GM12891 (cell line): ENCODE data around the gene SEMA6A.
A peak's percentile ranks its signal among the peaks of the same experiment; 100 is the strongest.

Experiments
- DNase-seq: peaks from one replicate; pipeline ENCODE4 v3.0.0; 2011; ENCODE audit warnings: low spot score; ENCODE audit not compliant: insufficient read length
- FAIRE-seq: peaks from 2 replicates; lab custom pipeline; 2011; peaks lifted over from hg19 to GRCh38; lab: Jason Lieb, UNC
- PAX5 ChIP-seq: IDR thresholded peaks from 2 replicates; pipeline ENCODE4 v1.6.1; 2011; ENCODE audit warnings: low read length, moderate library complexity, mild to moderate bottlenecking; ENCODE audit not compliant: insufficient read depth, severe bottlenecking
- POLR2A ChIP-seq: IDR thresholded peaks from 2 replicates; pipeline ENCODE4 v1.6.1; 2011; ENCODE audit warnings: low read depth, low read length, control low read depth
- POLR2AphosphoS5 ChIP-seq: IDR thresholded peaks from 2 replicates; pipeline ENCODE4 v1.6.1; 2011; ENCODE audit warnings: low read depth, low read length, control low read depth
- POU2F2 ChIP-seq: IDR thresholded peaks from 2 replicates; pipeline ENCODE4 v1.6.1; 2011; ENCODE audit warnings: low read depth, mild to moderate bottlenecking, control low read depth, low read length, moderate library complexity
- SPI1 ChIP-seq: IDR thresholded peaks from 2 replicates; pipeline ENCODE4 v1.6.1; 2011; ENCODE audit warnings: low read depth, low read length, control low read depth
- TAF1 ChIP-seq: IDR thresholded peaks from 2 replicates; pipeline ENCODE4 v1.6.1; 2011; ENCODE audit warnings: low read depth, low read length, control low read depth

The SEMA6A gene

GRCh38 chr5:116569999-116570398, 4.6 kb downstream of the SEMA6A start:
- no peak for TF ChIP-seq POLR2A
- no peak for TF ChIP-seq TAF1
- no peak for TF ChIP-seq SPI1
- no peak for TF ChIP-seq PAX5
- no peak for TF ChIP-seq POU2F2
- no peak for TF ChIP-seq POLR2AphosphoS5
- FAIRE-seq, result no peak
- no peak for DNase-seq

DNA sequence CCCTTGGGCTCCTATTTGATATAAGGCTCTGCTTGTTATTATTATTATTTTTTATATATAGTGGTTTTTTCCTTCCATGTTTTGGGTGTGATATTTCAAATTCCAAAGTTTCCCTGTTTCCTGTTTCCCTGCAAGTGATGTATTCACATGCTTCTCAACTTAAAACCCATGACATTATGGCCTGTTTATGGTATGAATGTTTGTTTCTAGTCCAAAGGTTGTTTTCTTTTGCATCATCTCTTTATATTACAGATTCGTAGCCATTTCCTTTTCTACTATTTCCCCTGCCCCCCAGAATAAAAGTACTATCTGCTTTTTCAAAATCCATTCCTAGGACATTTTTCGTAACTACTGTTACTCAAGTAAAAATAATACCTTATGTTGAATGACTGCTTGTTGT, 7.5 kb downstream of the SEMA6A start:
- no peak for DNase-seq
- no peak for FAIRE-seq
- no peak for TF ChIP-seq SPI1
- TF ChIP-seq POLR2AphosphoS5, result no peak
- TF ChIP-seq PAX5, result no peak
- no peak for TF ChIP-seq TAF1
- TF ChIP-seq POU2F2, result no peak
- TF ChIP-seq POLR2A, result no peak

DNA sequence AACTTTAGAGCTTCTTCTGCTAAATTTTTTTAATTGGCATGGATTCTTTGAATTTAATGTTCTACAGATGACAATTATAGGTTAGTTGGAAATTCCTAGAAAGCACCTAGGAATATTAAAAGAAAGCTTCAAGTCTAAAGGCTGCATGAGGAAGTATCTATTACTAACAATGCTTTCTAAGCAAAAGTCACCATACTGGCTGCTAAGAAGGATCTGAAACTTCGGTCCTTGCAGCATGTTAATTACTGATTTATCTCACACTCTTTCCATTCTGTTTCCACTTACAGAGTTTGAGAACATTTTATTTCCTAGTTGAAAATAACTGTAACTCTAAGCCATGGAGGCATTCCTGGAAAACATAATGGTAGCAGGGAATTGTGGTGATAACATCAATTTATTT, 8.4 kb downstream of the SEMA6A start:
- no peak for TF ChIP-seq POLR2AphosphoS5
- TF ChIP-seq SPI1, result peak; percentile 67
- DNase-seq (peak; percentile 9), FAIRE-seq (peak; percentile 66)

GRCh38 chr5:116564756-116565490, 9.7 kb downstream of the SEMA6A start:
- DNase-seq (no peak), FAIRE-seq (no peak)
- TF ChIP-seq PAX5 (no peak), SPI1 (no peak), POLR2AphosphoS5 (no peak), TAF1 (no peak), POU2F2 (no peak), POLR2A (no peak)

GRCh38 chr5:116564312-116564711, 10.3 kb downstream of the SEMA6A start:
- no peak for FAIRE-seq
- TF ChIP-seq TAF1 (no peak), POLR2A (no peak), PAX5 (no peak), POU2F2 (no peak), SPI1 (no peak), POLR2AphosphoS5 (no peak)

GRCh38 chr5:116563736-116564308, 10.8 kb downstream of the SEMA6A start:
- TF ChIP-seq POLR2AphosphoS5 (no peak), PAX5 (no peak), POLR2A (no peak), TAF1 (no peak), POU2F2 (no peak), SPI1 (no peak)
- no peak for FAIRE-seq
- DNase-seq, result no peak

More at GRCh38 chr5:116564312-116564711, 10.3 kb downstream of the SEMA6A start:
- DNase-seq, result no peak

- TF ChIP-seq POLR2AphosphoS5 (no peak), PAX5 (no peak), SPI1 (no peak), POU2F2 (no peak), POLR2A (no peak), TAF1 (no peak)
- FAIRE-seq, result no peak
Observed at GRCh38 chr5:116562669-116563068, 12.0 kb downstream of the SEMA6A start.

GRCh38 chr5:116561658-116562057, 13.0 kb downstream of the SEMA6A start:
- DNase-seq (no peak), FAIRE-seq (no peak)
- TF ChIP-seq SPI1, result no peak
- no peak for TF ChIP-seq POLR2A
- TF ChIP-seq POU2F2, result no peak
- no peak for TF ChIP-seq TAF1
- TF ChIP-seq PAX5, result no peak
- TF ChIP-seq POLR2AphosphoS5, result no peak

More at GRCh38 chr5:116562669-116563068, 12.0 kb downstream of the SEMA6A start:
- no peak for DNase-seq

GRCh38 chr5:116559673-116560164, 14.9 kb downstream of the SEMA6A start:
- FAIRE-seq (no peak), DNase-seq (no peak)
- TF ChIP-seq POU2F2 (no peak), POLR2A (no peak), SPI1 (no peak), POLR2AphosphoS5 (no peak), PAX5 (no peak), TAF1 (no peak)
